H9 (cell line): ENCODE measurements around the gene CCDC172. TPM values are rescaled to one million over a fixed set of nuclear protein-coding genes. Genes with fewer than 3 reads are reported as not detected.

Experiments
- DNase-seq: peaks from one replicate; pipeline ENCODE4 v3.0.0-alpha.2; 2017
- H2AFZ ChIP-seq: one replicate; pipeline ENCODE4 v1.6.1; 2013; ENCODE audit warnings: mild to moderate bottlenecking, low read length, control low read depth, moderate library complexity
- H2AK5ac ChIP-seq: 2 replicates; pipeline ENCODE4 v1.6.1; 2013; ENCODE audit warnings: low read length, control low read depth, mixed read lengths; ENCODE audit not compliant: insufficient read length
- H2BK120ac ChIP-seq: one replicate; pipeline ENCODE4 v1.6.1; 2013; ENCODE audit warnings: low read depth, mild to moderate bottlenecking, low read length, control low read depth, inconsistent platforms; ENCODE audit not compliant: poor library complexity, severe bottlenecking
- H2BK12ac ChIP-seq: 2 replicates; pipeline ENCODE4 v1.6.1; 2013; ENCODE audit warnings: low read length, control low read depth, mixed read lengths, low read depth; ENCODE audit not compliant: insufficient read length
- H2BK15ac ChIP-seq: 2 replicates; pipeline ENCODE4 v1.6.1; 2013; ENCODE audit warnings: low read depth, low read length, control low read depth
- H2BK20ac ChIP-seq: one replicate; pipeline ENCODE4 v1.6.1; 2013; ENCODE audit warnings: low read depth, mild to moderate bottlenecking, low read length, control low read depth, inconsistent platforms; ENCODE audit not compliant: poor library complexity, severe bottlenecking
- H2BK5ac ChIP-seq: 2 replicates; pipeline ENCODE4 v1.6.1; 2013; ENCODE audit warnings: low read length, control low read depth, mixed read lengths; ENCODE audit not compliant: insufficient read length
- H3K14ac ChIP-seq: 2 replicates; pipeline ENCODE4 v1.6.1; 2013; ENCODE audit warnings: low read length, control low read depth; ENCODE audit not compliant: insufficient read depth
- H3K18ac ChIP-seq: 2 replicates; pipeline ENCODE4 v1.6.1; 2013; ENCODE audit warnings: low read depth, mild to moderate bottlenecking, mixed read lengths, low read length, control low read depth; ENCODE audit not compliant: insufficient read length
- H3K23ac ChIP-seq: 2 replicates; pipeline ENCODE4 v1.6.1; 2013; ENCODE audit warnings: low read length, control low read depth, mixed read lengths, low read depth; ENCODE audit not compliant: insufficient read length
- H3K23me2 ChIP-seq: 2 replicates; pipeline ENCODE4 v1.6.1; 2013; ENCODE audit warnings: low read depth, mild to moderate bottlenecking, mixed read lengths, low read length, control low read depth; ENCODE audit not compliant: insufficient read length, poor library complexity, severe bottlenecking
- H3K27ac ChIP-seq: 2 replicates; pipeline ENCODE4 v1.5.1; 2013; ENCODE audit warnings: low read length, control low read depth, mixed read lengths, low read depth; ENCODE audit not compliant: insufficient read length
- H3K27me3 ChIP-seq: 2 replicates; pipeline ENCODE4 v1.6.1; 2013; ENCODE audit warnings: low read length, control low read depth, inconsistent platforms; ENCODE audit not compliant: insufficient read depth
- H3K4ac ChIP-seq: 2 replicates; pipeline ENCODE4 v1.6.1; 2013; ENCODE audit warnings: low read depth, mild to moderate bottlenecking, control low read depth, inconsistent platforms, low read length, moderate library complexity
- H3K4me1 ChIP-seq: 2 replicates; pipeline ENCODE4 v1.6.1; 2013; ENCODE audit warnings: low read length, control low read depth, inconsistent platforms; ENCODE audit not compliant: insufficient read depth
- H3K4me2 ChIP-seq: 2 replicates; pipeline ENCODE4 v1.6.1; 2013; ENCODE audit warnings: low read length, control low read depth, mixed read lengths; ENCODE audit not compliant: insufficient read length, insufficient read depth
- H3K56ac ChIP-seq: 2 replicates; pipeline ENCODE4 v1.6.1; 2013; ENCODE audit warnings: low read depth, mild to moderate bottlenecking, mixed read lengths, low read length, control low read depth; ENCODE audit not compliant: insufficient read length
- H3K79me1 ChIP-seq: 2 replicates; pipeline ENCODE4 v1.6.1; 2013; ENCODE audit warnings: low read depth, mild to moderate bottlenecking, moderate library complexity, low read length, control low read depth, inconsistent platforms; ENCODE audit not compliant: insufficient read depth, poor library complexity, severe bottlenecking
- H3K79me2 ChIP-seq: 2 replicates; pipeline ENCODE4 v1.6.1; 2013; ENCODE audit warnings: low read length, control low read depth, inconsistent platforms; ENCODE audit not compliant: insufficient read depth
- H3K9ac ChIP-seq: 2 replicates; pipeline ENCODE4 v1.6.1; 2013; ENCODE audit warnings: low read length, control low read depth, mixed read lengths; ENCODE audit not compliant: insufficient read length; ENCODE audit errors: extremely low read depth
- H3K9me3 ChIP-seq: one replicate; pipeline ENCODE4 v1.6.1; 2013; ENCODE audit warnings: low read depth, low read length, inconsistent platforms; ENCODE audit not compliant: control insufficient read depth
- H3T11ph ChIP-seq: one replicate; pipeline ENCODE4 v1.6.1; 2013; ENCODE audit warnings: mild to moderate bottlenecking, low read length, control low read depth, inconsistent platforms
- H4K20me1 ChIP-seq: one replicate; pipeline ENCODE4 v1.6.1; 2013; ENCODE audit not compliant: control insufficient read depth, insufficient read length, insufficient read depth
- H4K5ac ChIP-seq: 2 replicates; pipeline ENCODE4 v1.6.1; 2013; ENCODE audit warnings: low read depth, mild to moderate bottlenecking, mixed read lengths, low read length, control low read depth; ENCODE audit not compliant: insufficient read length
- H4K8ac ChIP-seq: replicated peaks from 2 replicates; pipeline ENCODE4 v1.6.1; 2013; ENCODE audit warnings: low read length, control low read depth, mixed read lengths, low read depth; ENCODE audit not compliant: insufficient read length
- H4K91ac ChIP-seq: 2 replicates; pipeline ENCODE4 v1.6.1; 2013; ENCODE audit warnings: low read depth, mild to moderate bottlenecking, moderate library complexity, mixed read lengths, low read length, control low read depth; ENCODE audit not compliant: insufficient read length
- H3K27ac Mint-ChIP-seq, 3 experiments: 2 replicates in 2 of 3; 3 replicates in 1 of 3; pipeline ENCODE4 v1.8.0; 2020 to 2021; ENCODE audit warnings: mixed read lengths in 3 of 3, mild to moderate bottlenecking in 1 of 3, moderate library complexity in 1 of 3
- H3K27me3 Mint-ChIP-seq: 2 replicates; pipeline ENCODE4 v1.8.0; 2021; ENCODE audit warnings: low read depth, mild to moderate bottlenecking, moderate library complexity, mixed read lengths
- H3K36me3 Mint-ChIP-seq, 3 experiments: 2 replicates in 2 of 3; 3 replicates in 1 of 3; pipeline ENCODE4 v1.8.0; 2020 to 2021; ENCODE audit warnings: low read depth in 3 of 3, mixed read lengths in 3 of 3; ENCODE audit not compliant: insufficient read depth in 1 of 3
- H3K4me1 Mint-ChIP-seq, 2 experiments: 2 replicates each; pipeline ENCODE4 v1.8.0; 2020; ENCODE audit warnings: mixed read lengths in 2 of 2
- H3K4me3 Mint-ChIP-seq, 2 experiments: 2 replicates in 1 of 2; 3 replicates in 1 of 2; pipeline ENCODE4 v1.8.0; 2020 to 2021; ENCODE audit warnings: mild to moderate bottlenecking in 2 of 2, mixed read lengths in 2 of 2, moderate library complexity in 1 of 2
- H3K9me3 Mint-ChIP-seq, 2 experiments: 2 replicates in 1 of 2; 3 replicates in 1 of 2; pipeline ENCODE4 v1.8.0; 2020; ENCODE audit warnings: mild to moderate bottlenecking in 2 of 2, mixed read lengths in 2 of 2, moderate library complexity in 1 of 2
- CTCF ChIP-seq: fragments of 200-600 bp; sonication (generic); conservative IDR thresholded peaks from 3 replicates; pipeline ENCODE4 v1.8.0; 2021; ENCODE audit warnings: antibody characterized with exemption, mild to moderate bottlenecking
- WGBS: extraction: QIAGEN DNeasy Blood & Tissue Kit; methylation state at CpG from one replicate; pipeline ENCODE4 v1.1.7; 2013; ENCODE audit warnings: missing lambda C conversion rate, low lambda C conversion rate, mixed read lengths; ENCODE audit not compliant: insufficient read length; ENCODE audit errors: extremely low coverage; 5-methylcytosine and 5-hydroxymethylcytosine counted together
- total RNA-seq: library from RNA; stranded (reverse); gene quantifications from 2 replicates; pipeline ENCODE4 v1.2.1, GENCODE V29; 2021

Gene CCDC172
- total RNA-seq, 1 experiment from 2014 or later, result 1.3 TPM

- Histone ChIP-seq H3K79me1 (no peaks in the 10 kb centered on the region), H3K79me2 (no peaks in the 10 kb centered on the region), H3K27me3 (no peaks in the 10 kb centered on the region), H3K23me2 (no peaks in the 10 kb centered on the region), H3K9ac (no peak overlapping the region), H3K27ac (no peak overlapping the region), H2AFZ (no peak overlapping the region), H2BK15ac (no peak overlapping the region), H3K14ac (no peak overlapping the region), H2AK5ac (no peak overlapping the region), H3K4me2 (no peak overlapping the region), H2BK120ac (no peak overlapping the region), H2BK12ac (no peak overlapping the region), H4K20me1 (no peaks in the 10 kb centered on the region), H4K8ac (no peak overlapping the region), H3K18ac (no peak overlapping the region), H2BK5ac (no peak overlapping the region), H3K4me1 (no peaks in the 10 kb centered on the region), H2BK20ac (no peak overlapping the region), H3K23ac (no peak overlapping the region), H3K4ac (no peak overlapping the region), H3K56ac (no peak overlapping the region), H3K9me3 (no peaks in the 10 kb centered on the region), H3T11ph (no peak overlapping the region), H4K91ac (no peak overlapping the region), H4K5ac (no peak overlapping the region)
- no peak for TF ChIP-seq CTCF
- no peaks in the 10 kb centered on the region; the same call in 1 of the 2 replicates for H3K27me3 Mint-ChIP-seq
- WGBS, result no CpG with 5 or more reads among the region's 1 CpG
- DNase-seq, result no peak
- no peaks in the 10 kb centered on the region for H3K9me3 Mint-ChIP-seq
- no peak overlapping the region for H3K4me3 Mint-ChIP-seq
- no peaks in the 10 kb centered on the region for H3K36me3 Mint-ChIP-seq
- no peak overlapping the region; a peak in 1 of 7 replicates for H3K27ac Mint-ChIP-seq
- H3K4me1 Mint-ChIP-seq, result no peaks in the 10 kb centered on the region
Observed at GRCh38 chr10:116300542-116300941, 23.7 kb upstream of the CCDC172 start.
